Adrenal gland (tissue), 5 donors: Measurements from ENCODE around the gene PDE6G.

Source experiments
- POLR2A ChIP-seq, 2 donors: fragments of 450-650 bp; IDR thresholded peaks; one replicate each; pipeline ENCODE4 v1.6.1; 2017; ENCODE audit warnings: antibody characterized with exemption in 2 of 2, mild to moderate bottlenecking in 2 of 2, moderate library complexity in 1 of 2
- TF ChIP-seq, protein P1 (sequence below), 6 experiments: fragments of 450-650 bp in 4 of 6; fragments of 200-600 bp in 2 of 6; sonication (generic) in 1 of 6; IDR thresholded peaks; 1 replicate in 5 of 6; 2 replicates in 1 of 6; pipeline versions ENCODE4 v1.5.1 to v1.8.0; 2016 to 2021; ENCODE audit warnings: antibody characterized with exemption in 6 of 6, mild to moderate bottlenecking in 2 of 6, moderate library complexity in 1 of 6
- donor health status: DM: no; HTN: no; CAD: no.

DNA sequence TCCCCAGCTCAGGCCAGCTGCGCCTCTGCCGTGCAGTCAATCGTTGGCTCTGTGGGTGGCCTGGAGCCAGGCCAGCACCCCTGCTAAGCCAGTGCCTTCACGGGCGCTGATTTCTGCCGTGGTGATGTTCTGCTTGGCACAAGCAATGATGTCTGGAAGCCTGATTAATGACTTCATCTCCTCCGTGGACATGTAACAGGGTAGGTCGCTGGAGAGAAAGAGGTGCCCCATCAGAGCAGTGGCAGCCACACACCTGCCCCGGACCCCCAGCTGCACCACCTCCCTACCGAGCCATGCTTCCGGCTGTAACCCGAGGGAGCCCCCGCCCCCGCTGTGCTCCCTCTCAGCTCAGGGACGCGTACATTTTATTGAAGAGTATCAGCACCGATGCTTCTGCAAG, 25.3 kb upstream of the PDE6G start:
- TF ChIP-seq POLR2A (IDR thresholded peaks at IDR 0.05) = no peak
- TF ChIP-seq, protein P1, sequence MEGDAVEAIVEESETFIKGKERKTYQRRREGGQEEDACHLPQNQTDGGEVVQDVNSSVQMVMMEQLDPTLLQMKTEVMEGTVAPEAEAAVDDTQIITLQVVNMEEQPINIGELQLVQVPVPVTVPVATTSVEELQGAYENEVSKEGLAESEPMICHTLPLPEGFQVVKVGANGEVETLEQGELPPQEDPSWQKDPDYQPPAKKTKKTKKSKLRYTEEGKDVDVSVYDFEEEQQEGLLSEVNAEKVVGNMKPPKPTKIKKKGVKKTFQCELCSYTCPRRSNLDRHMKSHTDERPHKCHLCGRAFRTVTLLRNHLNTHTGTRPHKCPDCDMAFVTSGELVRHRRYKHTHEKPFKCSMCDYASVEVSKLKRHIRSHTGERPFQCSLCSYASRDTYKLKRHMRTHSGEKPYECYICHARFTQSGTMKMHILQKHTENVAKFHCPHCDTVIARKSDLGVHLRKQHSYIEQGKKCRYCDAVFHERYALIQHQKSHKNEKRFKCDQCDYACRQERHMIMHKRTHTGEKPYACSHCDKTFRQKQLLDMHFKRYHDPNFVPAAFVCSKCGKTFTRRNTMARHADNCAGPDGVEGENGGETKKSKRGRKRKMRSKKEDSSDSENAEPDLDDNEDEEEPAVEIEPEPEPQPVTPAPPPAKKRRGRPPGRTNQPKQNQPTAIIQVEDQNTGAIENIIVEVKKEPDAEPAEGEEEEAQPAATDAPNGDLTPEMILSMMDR (IDR thresholded peaks at IDR 0.05) = no peak
